DOHH2 (cell line): ENCODE data around the gene SLC5A4.
"Not testable (repeated sequence)": the region's sequence is repeated elsewhere in the genome, so short reads cannot be mapped to it uniquely, and the experiment has no call there.

ENCODE experiments used
- H3F3A ChIP-seq: fragments of 200-600 bp; sonication (generic), shearing (Covaris generic); 2 replicates; pipeline ENCODE4 v1.6.0; 2016; ENCODE audit warnings: antibody characterized with exemption, mild to moderate bottlenecking; ENCODE audit not compliant: control insufficient read depth, insufficient read depth
- H3K27ac ChIP-seq: fragments of 200-600 bp; sonication (generic); 2 replicates; pipeline ENCODE4 v1.5.1; 2014; ENCODE audit warnings: low read depth, mild to moderate bottlenecking, low read length, moderate library complexity
- H3K27me3 ChIP-seq: fragments of 200-600 bp; sonication (generic); 2 replicates; pipeline ENCODE4 v1.6.1; 2014; ENCODE audit warnings: mild to moderate bottlenecking, low read length, mixed read lengths; ENCODE audit not compliant: control insufficient read depth
- H3K36me3 ChIP-seq: fragments of 200-600 bp; sonication (generic); 2 replicates; pipeline ENCODE4 v1.6.1; 2014; ENCODE audit warnings: mild to moderate bottlenecking, low read length, moderate library complexity, mixed read lengths; ENCODE audit not compliant: control insufficient read depth
- H3K4me1 ChIP-seq: fragments of 200-600 bp; sonication (generic); 2 replicates; pipeline ENCODE4 v1.6.1; 2014; ENCODE audit warnings: mild to moderate bottlenecking, low read length, mixed read lengths; ENCODE audit not compliant: control insufficient read depth
- H3K4me2 ChIP-seq: fragments of 200-600 bp; sonication (generic); 2 replicates; pipeline ENCODE4 v1.6.0; 2014; ENCODE audit warnings: mild to moderate bottlenecking, low read length, moderate library complexity
- H3K4me3 ChIP-seq: fragments of 200-600 bp; sonication (generic); 2 replicates; pipeline ENCODE4 v1.5.1; 2014; ENCODE audit warnings: mild to moderate bottlenecking, low read length, mixed read lengths
- H3K79me2 ChIP-seq: fragments of 200-600 bp; sonication (generic); 2 replicates; pipeline ENCODE4 v1.6.1; 2014; ENCODE audit warnings: mild to moderate bottlenecking, low read length, mixed read lengths; ENCODE audit not compliant: control insufficient read depth
- H3K9me2 ChIP-seq: fragments of 200-600 bp; sonication (generic); replicated peaks from 2 replicates; pipeline ENCODE4 v1.6.1; 2014; ENCODE audit warnings: mild to moderate bottlenecking, low read length, mixed read lengths; ENCODE audit not compliant: control insufficient read depth
- H3K9me3 ChIP-seq: fragments of 200-600 bp; sonication (generic); 2 replicates; pipeline ENCODE4 v1.6.1; 2014; ENCODE audit warnings: antibody characterized with exemption, low read length, mixed read lengths; ENCODE audit not compliant: control insufficient read depth, insufficient read depth
- H4K20me1 ChIP-seq: fragments of 200-600 bp; sonication (generic); 2 replicates; pipeline ENCODE4 v1.6.0; 2014; ENCODE audit warnings: low read depth, mild to moderate bottlenecking, antibody characterized with exemption, low read length, moderate library complexity; ENCODE audit not compliant: control insufficient read depth, insufficient read depth
- EZH2phosphoT487 ChIP-seq: fragments of 200-600 bp; sonication (generic); IDR thresholded peaks from 2 replicates; pipeline ENCODE4 v1.6.1; 2017; ENCODE audit warnings: borderline replicate concordance, mild to moderate bottlenecking, antibody characterized with exemption, low read length, moderate library complexity, mixed read lengths
- TF ChIP-seq, protein P1 (sequence below): fragments of 200-600 bp; sonication (generic); IDR thresholded peaks from one replicate; pipeline ENCODE4 v1.5.1; 2014; ENCODE audit warnings: antibody characterized with exemption, mild to moderate bottlenecking, low read depth, low read length; ENCODE audit not compliant: poor library complexity, severe bottlenecking

The SLC5A4 gene

DNA sequence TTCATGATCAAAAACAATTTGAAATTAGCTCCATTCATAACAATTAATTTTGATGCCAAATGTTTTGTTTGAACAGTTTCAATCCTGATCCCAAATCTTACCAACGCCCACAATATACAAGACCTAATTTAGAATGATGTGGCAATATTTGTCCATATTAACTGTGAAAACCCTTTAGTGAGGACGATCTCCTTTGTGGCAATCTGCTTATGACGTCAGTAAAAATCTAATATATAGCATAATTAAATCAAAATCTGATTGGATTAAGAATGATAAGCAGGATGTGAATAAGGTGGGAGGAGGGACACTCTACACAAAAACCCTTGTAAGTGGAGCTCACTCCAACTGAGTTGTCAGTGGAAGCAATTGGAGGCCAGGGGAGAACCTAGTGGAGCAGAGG lies 11.9 kb upstream of the SLC5A4 start:
- Histone ChIP-seq H3F3A (no peaks in the 10 kb centered on the region), H4K20me1 (no peaks in the 10 kb centered on the region), H3K9me3 (no peaks in the 10 kb centered on the region), H3K79me2 (no peaks in the 10 kb centered on the region), H3K4me3 (no peak overlapping the region), H3K4me1 (no peaks in the 10 kb centered on the region), H3K4me2 (no peak overlapping the region), H3K9me2 (no peaks in the 10 kb centered on the region), H3K27me3 (no peaks in the 10 kb centered on the region), H3K27ac (no peak overlapping the region), H3K36me3 (no peaks in the 10 kb centered on the region)
- TF ChIP-seq, protein P1, sequence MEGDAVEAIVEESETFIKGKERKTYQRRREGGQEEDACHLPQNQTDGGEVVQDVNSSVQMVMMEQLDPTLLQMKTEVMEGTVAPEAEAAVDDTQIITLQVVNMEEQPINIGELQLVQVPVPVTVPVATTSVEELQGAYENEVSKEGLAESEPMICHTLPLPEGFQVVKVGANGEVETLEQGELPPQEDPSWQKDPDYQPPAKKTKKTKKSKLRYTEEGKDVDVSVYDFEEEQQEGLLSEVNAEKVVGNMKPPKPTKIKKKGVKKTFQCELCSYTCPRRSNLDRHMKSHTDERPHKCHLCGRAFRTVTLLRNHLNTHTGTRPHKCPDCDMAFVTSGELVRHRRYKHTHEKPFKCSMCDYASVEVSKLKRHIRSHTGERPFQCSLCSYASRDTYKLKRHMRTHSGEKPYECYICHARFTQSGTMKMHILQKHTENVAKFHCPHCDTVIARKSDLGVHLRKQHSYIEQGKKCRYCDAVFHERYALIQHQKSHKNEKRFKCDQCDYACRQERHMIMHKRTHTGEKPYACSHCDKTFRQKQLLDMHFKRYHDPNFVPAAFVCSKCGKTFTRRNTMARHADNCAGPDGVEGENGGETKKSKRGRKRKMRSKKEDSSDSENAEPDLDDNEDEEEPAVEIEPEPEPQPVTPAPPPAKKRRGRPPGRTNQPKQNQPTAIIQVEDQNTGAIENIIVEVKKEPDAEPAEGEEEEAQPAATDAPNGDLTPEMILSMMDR, result no peak
- TF ChIP-seq EZH2phosphoT487, result no peak

DNA sequence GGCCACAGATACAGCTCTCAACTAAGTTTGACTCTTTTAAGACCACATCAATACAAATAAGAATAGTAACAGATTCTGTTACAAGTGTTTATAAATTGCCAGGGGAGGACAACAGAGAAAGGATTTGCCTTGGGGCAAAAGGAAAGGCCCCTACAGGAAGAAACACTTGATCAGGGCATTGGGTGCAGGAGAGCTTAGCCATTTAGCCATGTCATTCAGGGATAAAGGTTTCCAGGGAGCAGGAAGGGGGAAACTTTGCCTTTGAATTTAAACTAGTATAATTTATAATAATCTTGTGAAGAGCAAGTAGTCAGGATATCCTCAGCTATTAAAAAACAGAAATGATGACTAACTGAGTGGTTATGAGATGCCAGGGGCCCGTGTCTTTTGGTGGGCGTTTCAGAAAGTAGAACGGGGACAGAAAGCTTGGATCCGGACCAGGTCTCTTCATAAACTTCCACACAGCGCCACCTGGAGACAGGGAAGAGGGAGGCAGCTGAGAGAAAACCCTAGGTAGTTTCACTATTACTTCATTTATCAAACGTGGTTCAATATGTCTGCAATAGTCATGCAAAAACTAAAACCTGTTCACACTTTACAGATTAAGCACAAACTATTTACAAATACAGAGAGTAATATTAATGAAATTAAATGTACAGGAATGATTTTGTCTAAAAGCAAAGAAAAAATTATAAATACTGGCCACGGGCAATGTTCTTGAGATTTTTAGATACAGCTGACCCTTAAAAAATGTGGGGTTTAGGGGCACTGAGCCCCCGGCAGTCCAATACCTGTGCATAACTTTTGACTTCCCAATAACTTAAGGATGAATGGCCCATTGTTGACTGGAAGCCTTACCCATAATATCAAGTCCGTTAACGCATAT lies 11.0 kb upstream of the SLC5A4 start:
- no peak overlapping the region for H3K4me2 ChIP-seq
- no peak overlapping the region for H3K27ac ChIP-seq
- no peaks in the 10 kb centered on the region for H3K9me2 ChIP-seq
- H4K20me1 ChIP-seq, result no peaks in the 10 kb centered on the region
- H3K9me3 ChIP-seq, result no peaks in the 10 kb centered on the region
- H3K4me1 ChIP-seq, result no peaks in the 10 kb centered on the region
- H3K27me3 ChIP-seq, result no peaks in the 10 kb centered on the region
- H3K36me3 ChIP-seq, result no peaks in the 10 kb centered on the region
- TF ChIP-seq, protein P1, result peak; percentile 79
- TF ChIP-seq EZH2phosphoT487, result no peak
- no peak overlapping the region for H3K4me3 ChIP-seq
- no peaks in the 10 kb centered on the region for H3F3A ChIP-seq
- H3K79me2 ChIP-seq, result no peaks in the 10 kb centered on the region

DNA sequence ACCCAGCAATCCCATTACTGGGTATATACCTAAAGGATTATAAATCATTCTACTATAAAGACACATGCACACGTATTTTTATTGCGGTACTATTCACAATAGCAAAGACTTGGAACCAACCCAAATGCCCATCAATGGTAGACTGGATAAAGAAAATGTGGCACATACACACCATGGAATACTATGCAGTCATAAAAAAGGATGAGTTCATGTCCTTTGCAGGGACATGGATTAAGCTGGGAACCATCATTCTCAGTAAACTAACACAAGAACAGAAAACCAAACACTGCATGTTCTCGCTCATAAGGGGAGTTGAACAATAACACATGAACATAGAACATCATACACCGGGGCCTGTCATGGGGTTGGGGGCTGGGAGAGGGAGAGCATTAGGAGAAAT lies 8.5 kb upstream of the SLC5A4 start:
- H3K79me2 ChIP-seq, H4K20me1 ChIP-seq, H3K36me3 ChIP-seq, H3K27me3 ChIP-seq, H3K4me1 ChIP-seq, H3F3A ChIP-seq, H3K9me3 ChIP-seq, H3K4me2 ChIP-seq, H3K9me2 ChIP-seq, H3K4me3 ChIP-seq, H3K27ac ChIP-seq: not testable (repeated sequence)

- TF ChIP-seq, protein P1, result no peak
- no peak for TF ChIP-seq EZH2phosphoT487
- Histone ChIP-seq H3K4me2 (no peak overlapping the region), H3K36me3 (no peaks in the 10 kb centered on the region), H3F3A (no peaks in the 10 kb centered on the region), H3K79me2 (no peaks in the 10 kb centered on the region), H3K9me3 (no peaks in the 10 kb centered on the region), H3K27ac (no peak overlapping the region), H3K4me3 (no peak overlapping the region), H3K9me2 (no peaks in the 10 kb centered on the region), H3K4me1 (no peaks in the 10 kb centered on the region), H3K27me3 (no peaks in the 10 kb centered on the region), H4K20me1 (no peaks in the 10 kb centered on the region)
Measured at GRCh38 chr22:32261306-32261705, 6.2 kb upstream of the SLC5A4 start.
